NCI-H82 (cell line): ENCODE data around the gene GRIK4.

Experiments
- DNase-seq: peaks from one replicate; lab custom pipeline; 2025; lab: John Stamatoyannopoulos, UW

The GRIK4 gene

GRCh38 chr11:120707663-120708062, 196.1 kb downstream of the GRIK4 start:
- no peak for DNase-seq

DNA sequence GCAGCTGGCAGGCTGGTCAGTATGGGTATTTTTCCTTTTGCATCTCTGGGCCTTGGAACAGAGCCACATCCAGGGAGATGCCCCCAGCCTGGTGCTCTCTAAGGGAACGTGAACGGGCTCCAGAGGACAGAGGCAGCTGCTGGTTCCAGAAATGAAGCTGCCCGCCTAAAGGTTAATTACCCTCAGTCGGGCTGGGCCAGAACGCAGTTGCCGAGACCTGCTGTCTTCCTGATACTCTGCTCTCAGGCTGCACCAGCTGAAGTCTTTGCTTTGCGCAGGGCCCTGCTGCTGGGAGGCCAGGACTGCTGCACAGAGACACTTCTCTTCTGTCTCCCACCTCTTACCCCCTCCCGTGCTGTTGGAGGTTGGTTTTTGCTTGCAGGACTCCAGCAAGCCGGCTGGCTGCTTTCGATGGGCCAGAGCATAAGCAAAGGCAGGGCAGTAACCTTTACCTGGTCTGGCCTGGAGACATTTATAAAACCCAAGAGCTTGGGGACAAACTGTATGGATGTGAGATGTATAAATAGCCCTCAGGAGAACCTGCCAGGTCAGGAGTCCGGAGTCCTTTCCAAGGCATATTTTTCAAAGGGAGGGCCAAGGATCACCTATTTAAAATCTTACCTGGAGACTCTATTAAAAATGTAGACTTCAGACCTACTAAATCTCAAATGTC, 197.1 kb downstream of the GRIK4 start:
- no peak for DNase-seq

- no peak for DNase-seq
Measured at GRCh38 chr11:120709808-120710207, 198.3 kb downstream of the GRIK4 start.

- DNase-seq: no peak
Measured at GRCh38 chr11:120710354-120711131, 199.0 kb downstream of the GRIK4 start.

- DNase-seq: no peak
Measured at GRCh38 chr11:120712014-120712413, 200.5 kb downstream of the GRIK4 start.

- DNase-seq: no peak
Measured at GRCh38 chr11:120712881-120713280, 201.3 kb downstream of the GRIK4 start.

DNA sequence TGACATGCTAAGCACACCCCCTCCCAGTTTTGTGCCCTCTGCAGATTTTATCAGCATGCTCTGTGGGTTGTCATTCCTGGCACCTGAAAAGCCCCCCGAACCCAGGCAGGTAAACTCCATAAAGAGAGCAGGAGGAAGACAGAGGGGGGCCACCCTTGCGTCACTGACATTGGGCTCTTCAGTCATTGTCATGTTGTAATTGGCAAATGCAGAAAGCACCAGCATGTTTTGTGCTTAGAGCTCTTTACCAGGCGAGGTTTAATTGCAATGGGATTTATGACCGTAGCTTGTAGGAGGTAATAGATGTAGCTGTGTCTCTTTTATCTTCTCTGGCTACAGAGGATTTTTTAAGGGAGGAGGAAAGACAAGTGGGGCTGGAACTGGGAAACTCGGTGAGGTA, 201.7 kb downstream of the GRIK4 start:
- no peak for DNase-seq

DNA sequence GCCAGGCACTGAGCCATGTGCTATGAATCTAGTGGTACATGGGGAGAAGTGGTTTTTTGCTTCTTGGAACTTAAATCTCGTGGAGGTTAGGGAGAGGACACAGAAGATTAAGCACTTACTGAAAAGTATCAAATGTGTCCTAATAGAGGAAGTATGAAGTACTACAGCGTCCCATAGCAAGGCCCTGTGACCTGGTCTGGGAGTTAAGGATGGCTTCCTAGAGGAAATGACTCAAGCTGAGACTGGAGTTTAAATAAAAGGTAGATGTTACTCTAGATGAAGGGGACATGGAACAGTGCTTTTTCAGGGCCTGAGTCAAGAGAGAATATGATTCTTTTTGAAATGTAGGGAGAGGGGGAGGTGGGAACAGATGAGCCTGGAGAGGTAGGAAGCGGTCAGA, 202.9 kb downstream of the GRIK4 start:
- DNase-seq: no peak

DNA sequence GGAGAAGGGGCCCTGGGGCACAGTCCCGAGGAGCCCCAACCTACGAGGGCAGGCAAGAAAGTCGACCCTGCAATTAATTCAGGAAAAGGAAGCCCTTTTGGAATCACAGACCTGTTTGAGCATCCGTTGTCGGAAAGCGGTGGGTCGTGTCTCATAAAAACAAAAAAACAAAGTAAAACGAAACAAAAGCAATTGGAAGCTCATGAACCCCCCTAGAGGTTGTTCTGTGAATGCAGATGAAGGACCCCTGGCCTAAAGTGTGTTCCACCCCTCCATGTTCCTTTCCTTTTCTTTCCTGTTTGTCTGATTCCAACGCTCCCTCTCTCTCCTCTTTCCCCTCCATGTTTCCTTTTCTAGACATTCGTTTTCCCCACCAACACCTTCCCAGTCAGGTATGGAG, 203.7 kb downstream of the GRIK4 start:
- peak; percentile 36 for DNase-seq

DNA sequence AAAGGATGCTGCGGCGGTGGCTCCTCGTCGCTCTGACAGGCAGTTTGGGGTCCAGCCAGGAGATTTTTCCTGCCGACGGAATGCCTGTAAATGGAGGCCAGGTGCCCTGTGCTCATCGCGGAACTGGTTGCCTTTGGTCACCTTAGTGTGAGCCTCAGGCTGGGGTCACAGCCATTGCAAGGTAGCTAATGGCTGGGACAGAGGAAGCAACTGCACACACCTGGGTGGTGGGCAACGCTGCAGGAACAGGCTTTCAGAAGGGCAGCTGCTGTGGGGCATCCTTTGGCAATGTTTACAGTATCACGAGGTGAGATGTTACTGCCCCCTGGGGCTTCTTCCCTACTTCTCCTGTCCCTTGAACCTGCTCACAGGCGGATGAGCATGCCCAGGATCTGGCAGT, 205.5 kb downstream of the GRIK4 start:
- DNase-seq: no peak

- DNase-seq: no peak
Measured at GRCh38 chr11:120717623-120718022, 206.1 kb downstream of the GRIK4 start.

- DNase-seq: peak; percentile 5
Measured at GRCh38 chr11:120718171-120718570, 206.6 kb downstream of the GRIK4 start.

- DNase-seq: no peak
Measured at GRCh38 chr11:120719348-120719747, 207.8 kb downstream of the GRIK4 start.

DNA sequence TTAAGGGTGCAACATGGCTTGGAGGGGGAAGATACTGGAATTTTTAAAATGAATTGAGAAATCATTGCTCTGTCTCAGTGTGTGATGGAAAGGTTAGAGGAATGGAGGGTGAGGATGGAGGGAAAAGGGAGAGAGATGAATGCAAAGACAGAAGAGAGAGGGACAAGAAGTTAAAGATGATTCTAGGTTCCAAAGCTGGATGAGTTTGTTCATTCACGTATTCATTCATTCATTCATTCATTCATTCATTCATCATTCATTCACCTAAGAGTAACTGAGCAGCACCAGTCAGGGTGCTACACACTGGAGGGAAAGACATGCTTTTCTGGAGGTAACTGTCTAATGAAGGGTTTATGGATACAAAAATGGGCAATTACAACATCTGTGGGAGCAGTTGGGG, 209.2 kb downstream of the GRIK4 start:
- no peak for DNase-seq

DNA sequence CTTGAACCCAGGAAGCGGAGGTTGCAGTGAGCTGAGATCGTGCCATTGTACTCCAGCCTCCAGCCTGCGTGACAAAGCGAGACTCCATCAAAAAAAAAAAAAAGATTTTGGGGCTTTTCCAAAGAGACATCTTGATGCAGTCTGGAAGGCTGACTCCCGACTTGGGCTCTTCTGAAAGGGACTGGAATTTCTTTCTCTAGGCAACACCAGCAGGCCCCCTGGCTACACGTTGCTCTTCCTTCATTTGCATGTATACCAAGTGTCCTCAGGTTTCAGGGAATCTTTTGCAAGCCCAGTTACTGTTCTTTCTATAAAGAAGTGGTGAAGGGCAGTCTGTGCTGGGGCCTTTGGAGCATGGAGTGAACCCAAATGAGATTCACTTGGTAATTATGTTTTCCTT, 211.0 kb downstream of the GRIK4 start:
- DNase-seq: no peak

DNA sequence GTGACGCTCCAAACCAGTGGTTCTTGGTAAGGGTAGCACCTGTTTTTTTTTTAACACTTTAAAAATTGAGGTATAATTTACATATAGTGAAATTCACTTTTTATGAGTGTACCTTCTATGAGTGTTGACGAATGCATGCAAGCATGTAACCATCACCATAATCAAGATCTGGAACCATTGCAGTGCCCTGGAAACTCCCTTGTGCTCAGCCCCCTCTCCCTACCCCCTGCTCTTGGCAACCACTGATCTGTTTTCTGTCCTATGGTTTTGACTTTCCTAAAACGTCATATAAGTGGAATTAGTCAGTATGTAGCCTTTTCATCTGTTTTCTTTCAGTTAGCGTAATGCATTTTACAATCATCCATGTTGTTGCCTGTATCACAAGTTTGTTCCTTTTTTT, 212.2 kb downstream of the GRIK4 start:
- no peak for DNase-seq

DNA sequence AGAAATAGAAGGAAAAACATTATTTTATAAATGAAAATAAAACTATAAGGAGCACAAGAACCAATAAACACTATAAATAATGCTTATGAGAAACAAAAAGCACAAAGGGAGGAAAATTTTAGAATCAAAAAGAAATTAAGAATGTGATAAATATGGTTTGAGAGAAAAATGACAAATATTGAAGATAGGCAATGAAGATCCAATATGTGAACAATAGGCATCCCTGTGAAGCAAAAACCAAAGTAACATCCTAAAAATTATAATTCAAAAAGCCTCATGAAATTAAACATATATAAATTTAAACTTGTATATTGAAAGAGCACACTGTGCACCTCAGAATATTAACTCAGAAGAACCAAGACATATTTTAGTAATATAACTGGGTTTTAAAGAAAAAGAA, 216.2 kb downstream of the GRIK4 start:
- DNase-seq: no peak

DNA sequence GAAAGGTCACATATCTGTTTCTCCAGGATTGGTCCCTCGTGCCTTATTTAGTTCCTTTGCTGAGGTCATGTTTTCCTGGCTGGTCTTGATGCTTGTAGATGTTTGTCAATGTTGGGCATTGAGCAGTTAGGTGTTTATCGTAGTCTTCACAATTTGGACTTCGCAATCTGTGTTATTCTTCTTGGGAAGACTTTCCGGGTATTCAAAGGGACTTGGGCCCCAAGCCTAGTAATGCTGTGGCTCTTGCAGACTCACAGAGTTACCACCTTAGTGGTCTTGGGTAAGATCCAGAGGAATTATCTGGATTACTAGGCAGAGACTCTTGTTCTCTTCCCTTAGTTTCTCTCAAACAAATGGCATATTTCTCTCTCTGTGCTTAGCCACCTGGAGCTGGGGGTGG, 223.5 kb downstream of the GRIK4 start:
- no peak for DNase-seq

DNA sequence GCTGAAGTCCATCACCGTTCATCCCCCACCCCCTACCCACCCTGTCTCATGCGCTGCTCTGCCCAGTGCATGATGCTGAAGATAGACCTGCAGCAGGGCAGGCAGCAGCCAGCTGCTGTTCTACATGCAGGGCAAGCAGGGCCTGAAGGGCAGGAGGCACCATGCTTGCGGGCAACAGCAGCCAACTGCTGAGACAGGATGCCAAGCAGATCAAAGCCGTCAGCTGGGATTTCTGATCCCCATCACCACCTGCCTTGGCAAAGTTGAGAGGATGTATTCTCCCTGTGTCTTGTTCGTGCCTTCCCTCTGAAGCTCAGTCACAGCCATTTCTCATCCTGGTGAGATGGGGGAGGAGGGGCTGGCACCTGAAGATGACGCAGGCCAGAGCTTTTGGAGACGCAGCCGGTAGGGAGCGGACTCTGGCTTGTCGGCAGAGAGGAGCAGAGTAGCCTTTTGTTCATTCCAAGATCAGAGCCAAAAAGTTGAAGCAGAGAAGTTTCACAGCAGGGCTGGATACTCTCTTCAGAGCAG, 227.0 kb downstream of the GRIK4 start:
- no peak for DNase-seq

- DNase-seq: peak; percentile 84
Measured at GRCh38 chr11:120739780-120740179, 228.2 kb downstream of the GRIK4 start.

GRCh38 chr11:120740380-120740779, 228.8 kb downstream of the GRIK4 start:
- DNase-seq: no peak

DNA sequence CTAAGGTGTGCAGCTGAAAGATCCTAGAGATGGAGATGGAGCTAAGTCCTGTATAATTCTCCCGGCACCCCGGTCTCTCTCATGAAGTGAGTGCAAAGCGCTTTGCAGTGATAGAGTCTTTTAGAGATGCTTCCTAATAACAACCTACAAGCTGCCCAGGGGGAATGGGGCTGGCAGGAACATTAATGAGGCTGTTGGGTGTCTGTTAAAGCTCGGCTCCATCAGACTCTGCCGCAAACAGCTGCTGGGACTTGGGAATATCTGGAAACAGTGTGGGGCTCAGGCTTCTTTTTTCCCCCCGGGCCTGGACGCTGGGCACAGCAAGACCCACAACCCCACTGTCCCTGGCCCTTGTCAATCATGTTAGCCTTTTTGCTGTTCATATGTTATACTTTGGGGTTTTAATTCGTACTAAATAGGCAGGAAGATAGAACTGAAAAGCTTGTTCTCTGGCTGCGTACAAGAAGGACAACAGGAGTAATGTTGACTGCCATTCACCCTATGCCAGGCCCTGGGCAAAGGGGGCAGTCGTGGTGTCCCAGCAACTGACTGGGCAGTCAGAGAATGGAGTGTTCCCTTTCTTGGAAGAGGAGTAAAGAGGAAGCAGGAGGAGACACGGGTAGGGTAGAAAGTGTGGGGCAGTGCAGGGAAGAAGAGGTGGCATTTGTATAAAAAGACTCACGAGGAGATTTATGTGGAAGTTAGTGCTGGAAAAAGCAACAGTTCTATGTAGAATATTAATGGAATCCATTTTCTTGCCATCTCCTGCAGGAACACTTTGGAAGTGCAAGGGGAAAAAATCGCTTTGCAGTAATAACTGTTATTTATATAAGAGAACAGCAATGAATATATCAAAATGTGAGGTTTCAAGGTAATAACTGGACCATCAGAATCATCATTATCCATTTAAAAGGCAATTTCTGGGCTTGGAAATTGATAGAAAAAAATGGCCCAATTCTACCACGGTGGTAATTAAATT, 232.8 kb downstream of the GRIK4 start:
- no peak for DNase-seq
